GM19468 (cell line): Measurements from ENCODE around the gene PRR15.
"Not testable (repeated sequence)": the region's sequence is repeated elsewhere in the genome, so short reads cannot be mapped to it uniquely, and the experiment has no call there.

Source experiments
- ATAC-seq: cut with Tn5 transposase; IDR thresholded peaks from one replicate; pipeline ENCODE4 v1.9.1; 2021; ENCODE audit warnings: mild to moderate bottlenecking, moderate library complexity, moderate number of reproducible peaks; ENCODE audit not compliant: unreplicated experiment; ENCODE audit errors: extremely low read depth

Gene PRR15

GRCh38 chr7:29563590-29564495 lies at the start of gene PRR15:
TSS of gene PRR15 (plus strand) at chr7:29563835. CDS start at chr7:29566330, 2,495 bp downstream.
- ATAC-seq, result no peak

GRCh38 chr7:29516491-29516890 lies 47.1 kb upstream of the PRR15 start:
- no peak for ATAC-seq

GRCh38 chr7:29518616-29519015 lies 45.0 kb upstream of the PRR15 start:
- no peak for ATAC-seq

GRCh38 chr7:29523728-29524127 lies 39.9 kb upstream of the PRR15 start:
- no peak for ATAC-seq

GRCh38 chr7:29527505-29528108 lies 36.0 kb upstream of the PRR15 start:
- ATAC-seq, result no peak

GRCh38 chr7:29528526-29528925 lies 35.1 kb upstream of the PRR15 start:
- ATAC-seq, result not testable (repeated sequence)

- ATAC-seq, result no peak
Observed at GRCh38 chr7:29538389-29538788, 25.2 kb upstream of the PRR15 start.

- no peak for ATAC-seq
Observed at GRCh38 chr7:29539471-29539870, 24.2 kb upstream of the PRR15 start.

GRCh38 chr7:29547421-29547820 lies 16.2 kb upstream of the PRR15 start:
- ATAC-seq, result no peak

GRCh38 chr7:29548823-29549222 lies 14.8 kb upstream of the PRR15 start:
- no peak for ATAC-seq

- ATAC-seq, result no peak
Observed at GRCh38 chr7:29552392-29552791, 11.2 kb upstream of the PRR15 start.

- no peak for ATAC-seq
Observed at GRCh38 chr7:29555061-29555460, 8.6 kb upstream of the PRR15 start.

GRCh38 chr7:29556405-29557195 lies 7.0 kb upstream of the PRR15 start:
- ATAC-seq, result no peak

- no peak for ATAC-seq
Observed at GRCh38 chr7:29557954-29558353, 5.7 kb upstream of the PRR15 start.

- no peak for ATAC-seq
Observed at GRCh38 chr7:29561271-29561670, 2.4 kb upstream of the PRR15 start.

GRCh38 chr7:29562307-29562706 lies 1.3 kb upstream of the PRR15 start:
- ATAC-seq, result no peak

GRCh38 chr7:29564496-29565223 lies 1.0 kb downstream of the PRR15 start:
- ATAC-seq, result no peak

- no peak for ATAC-seq
Observed at GRCh38 chr7:29565224-29565630, 1.6 kb downstream of the PRR15 start.

GRCh38 chr7:29565634-29565981 lies 2.0 kb downstream of the PRR15 start:
- ATAC-seq, result no peak
